H1 (cell line): ENCODE results near the gene GNLY. TPM values are rescaled to one million over a fixed set of nuclear protein-coding genes. Genes with fewer than 3 reads are reported as not detected.

Experiments
- CTCF ChIA-PET: fragments of 300-600 bp; sonication (Branson Sonifier 250); formaldehyde crosslinking; loops from one replicate; lab custom pipeline; 2021; ENCODE audit not compliant: partially characterized antibody; lab: Charles Lee
- POLR2A ChIA-PET: fragments of 300-600 bp; sonication (Branson Sonifier 250); formaldehyde crosslinking; loops from one replicate; lab custom pipeline; 2021; ENCODE audit warnings: inconsistent platforms; ENCODE audit not compliant: partially characterized antibody; lab: Charles Lee
- DNase-seq, 2 experiments: peaks; one replicate each; pipeline versions ENCODE4 v3.0.0 to v3.0.0-alpha.2; 2010 to 2022; ENCODE audit warnings: low spot score in 2 of 2, low read depth in 1 of 2, mixed read lengths in 1 of 2
- FAIRE-seq: peaks from 2 replicates; lab custom pipeline; 2011; peaks lifted over from hg19 to GRCh38; lab: Jason Lieb, UNC
- H2AFZ ChIP-seq: 2 replicates; pipeline ENCODE4 v1.8.1; 2012; ENCODE audit warnings: low read length, inconsistent platforms
- H2AK5ac ChIP-seq: 2 replicates; pipeline ENCODE4 v1.6.1; 2013; ENCODE audit warnings: low read depth, low read length
- H2BK120ac ChIP-seq: replicated peaks from 2 replicates; pipeline ENCODE3; 2013; ENCODE audit warnings: low read depth, low read length, inconsistent platforms
- H2BK12ac ChIP-seq: 2 replicates; pipeline ENCODE4 v1.6.1; 2013; ENCODE audit warnings: low read depth, low read length
- H2BK15ac ChIP-seq: 2 replicates; pipeline ENCODE4 v1.6.1; 2013; ENCODE audit warnings: low read length
- H2BK20ac ChIP-seq: 2 replicates; pipeline ENCODE4 v1.6.1; 2013; ENCODE audit warnings: low read length
- H2BK5ac ChIP-seq: 2 replicates; pipeline ENCODE4 v1.6.1; 2013; ENCODE audit warnings: low read depth, low read length
- H3K14ac ChIP-seq: 2 replicates; pipeline ENCODE4 v1.6.1; 2013; ENCODE audit warnings: inconsistent platforms; ENCODE audit not compliant: insufficient read length
- H3K18ac ChIP-seq: 2 replicates; pipeline ENCODE4 v1.6.1; 2013; ENCODE audit warnings: low read length; ENCODE audit errors: extremely low read depth
- H3K23ac ChIP-seq: 2 replicates; pipeline ENCODE4 v1.6.1; 2013; ENCODE audit warnings: inconsistent platforms; ENCODE audit not compliant: insufficient read length
- H3K23me2 ChIP-seq: 2 replicates; pipeline ENCODE4 v1.6.1; 2013; ENCODE audit warnings: low read depth, low read length
- H3K27ac ChIP-seq: 2 replicates; pipeline ENCODE4 v1.6.1; 2011; ENCODE audit warnings: low read depth, low read length, inconsistent platforms
- H3K27me3 ChIP-seq, 4 experiments: replicated peaks in 1 of 4; 1 replicate in 1 of 4; 2 replicates in 3 of 4; pipeline versions ENCODE4 v1.6.1 to v1.8.1; 2011 to 2013; ENCODE audit warnings: low read length in 3 of 4, mild to moderate bottlenecking in 3 of 4, inconsistent platforms in 2 of 4, mixed read lengths in 2 of 4, moderate library complexity in 1 of 4; ENCODE audit not compliant: control insufficient read depth in 3 of 4, insufficient read depth in 3 of 4; ENCODE audit errors: extremely low read depth in 1 of 4
- H3K36me3 ChIP-seq, 4 experiments: 2 replicates each; pipeline versions ENCODE4 v1.6.1 to v1.8.1; 2011 to 2013; ENCODE audit warnings: mild to moderate bottlenecking in 4 of 4, low read length in 3 of 4, moderate library complexity in 2 of 4, control low read depth in 1 of 4, inconsistent platforms in 1 of 4; ENCODE audit not compliant: insufficient read depth in 4 of 4, control insufficient read depth in 2 of 4
- H3K4ac ChIP-seq: replicated peaks from 2 replicates; pipeline ENCODE3; 2013; ENCODE audit warnings: low read length, low read depth, mixed read lengths, inconsistent platforms; ENCODE audit not compliant: insufficient read length
- H3K4me1 ChIP-seq, 4 experiments: replicated peaks in 1 of 4; 1 replicate in 1 of 4; 2 replicates in 3 of 4; pipeline versions ENCODE4 v1.6.1 to v1.8.1; 2011 to 2013; ENCODE audit warnings: low read length in 3 of 4, inconsistent platforms in 2 of 4, mixed read lengths in 1 of 4; ENCODE audit not compliant: insufficient read depth in 4 of 4, control insufficient read depth in 3 of 4
- H3K4me2 ChIP-seq, 2 experiments: 2 replicates each; pipeline versions ENCODE4 v1.6.1 to v1.8.1; 2011 to 2013; ENCODE audit warnings: low read depth in 2 of 2, low read length in 2 of 2, control low read depth in 1 of 2, inconsistent platforms in 1 of 2, mild to moderate bottlenecking in 1 of 2; ENCODE audit not compliant: insufficient read depth in 1 of 2
- H3K4me3 ChIP-seq, 4 experiments: fragments of 200-600, 300-600 bp in 1 of 4; sonication (generic), shearing (Covaris generic), sonication (Bioruptor Twin) in 1 of 4; 2 replicates each; pipeline versions ENCODE4 v1.5.1 to v1.8.1; 2011 to 2016; ENCODE audit warnings: low read length in 4 of 4, low read depth in 3 of 4, control low read depth in 2 of 4, inconsistent platforms in 2 of 4, mild to moderate bottlenecking in 2 of 4, mixed read lengths in 1 of 4, moderate library complexity in 1 of 4; ENCODE audit not compliant: insufficient read depth in 2 of 4; ENCODE audit errors: extremely low read depth in 1 of 4
- H3K56ac ChIP-seq: replicated peaks from 2 replicates; pipeline ENCODE3; 2013; ENCODE audit warnings: low read depth, mild to moderate bottlenecking, mixed read lengths, low read length, inconsistent platforms; ENCODE audit not compliant: insufficient read length
- H3K79me1 ChIP-seq: 2 replicates; pipeline ENCODE4 v1.6.1; 2013; ENCODE audit warnings: low read depth, low read length, control low read depth
- H3K79me2 ChIP-seq, 2 experiments: 2 replicates each; pipeline versions ENCODE4 v1.6.1 to v1.8.1; 2012 to 2013; ENCODE audit warnings: low read length in 2 of 2, mild to moderate bottlenecking in 2 of 2, inconsistent platforms in 1 of 2; ENCODE audit not compliant: insufficient read depth in 2 of 2, control insufficient read depth in 1 of 2
- H3K9ac ChIP-seq, 4 experiments: replicated peaks in 1 of 4; 1 replicate in 1 of 4; 2 replicates in 3 of 4; pipeline versions ENCODE4 v1.6.1 to v1.8.1; 2011 to 2013; ENCODE audit warnings: low read depth in 3 of 4, low read length in 3 of 4, control low read depth in 2 of 4, mild to moderate bottlenecking in 2 of 4, moderate library complexity in 2 of 4, inconsistent platforms in 1 of 4; ENCODE audit errors: extremely low read depth in 1 of 4
- H3K9me3 ChIP-seq, 2 experiments: 2 replicates each; pipeline versions ENCODE4 v1.6.1 to v1.8.1; 2012 to 2013; ENCODE audit warnings: mild to moderate bottlenecking in 2 of 2, moderate library complexity in 2 of 2, control low read depth in 1 of 2, inconsistent platforms in 1 of 2, low read depth in 1 of 2, low read length in 1 of 2, mixed read lengths in 1 of 2; ENCODE audit not compliant: insufficient read depth in 2 of 2
- H4K20me1 ChIP-seq, 2 experiments: replicated peaks in 1 of 2; 2 replicates each; pipeline versions ENCODE3 to v1.8.1; 2011 to 2013; ENCODE audit warnings: inconsistent platforms in 2 of 2, low read length in 2 of 2, mild to moderate bottlenecking in 1 of 2; ENCODE audit not compliant: insufficient read depth in 2 of 2, control insufficient read depth in 1 of 2
- H4K5ac ChIP-seq: 2 replicates; pipeline ENCODE4 v1.6.1; 2013; ENCODE audit warnings: low read length, low read depth, mixed read lengths, inconsistent platforms; ENCODE audit not compliant: insufficient read length
- H4K8ac ChIP-seq: 2 replicates; pipeline ENCODE4 v1.8.0; 2013; ENCODE audit warnings: mild to moderate bottlenecking, moderate library complexity, low read length, inconsistent platforms; ENCODE audit not compliant: insufficient read depth; ENCODE audit errors: extremely low read depth
- H4K91ac ChIP-seq: replicated peaks from 2 replicates; pipeline ENCODE3; 2013; ENCODE audit warnings: low read length, mixed read lengths, inconsistent platforms; ENCODE audit not compliant: insufficient read length
- CTBP2 ChIP-seq: IDR thresholded peaks from 2 replicates; pipeline ENCODE4 v1.7.0; 2011; ENCODE audit warnings: borderline replicate concordance, mild to moderate bottlenecking, moderate library complexity, mixed read lengths, low read length; ENCODE audit not compliant: insufficient read depth, insufficient read length
- GABPA ChIP-seq: IDR thresholded peaks from 2 replicates; pipeline ENCODE4 v1.6.1; 2011; ENCODE audit warnings: mild to moderate bottlenecking, low read length, moderate library complexity, borderline replicate concordance; ENCODE audit not compliant: insufficient read depth
- HDAC6 ChIP-seq: IDR thresholded peaks from one replicate; pipeline ENCODE4 v1.7.1; 2012; ENCODE audit warnings: low read depth, mild to moderate bottlenecking, inconsistent platforms, low read length, moderate library complexity
- KDM5A ChIP-seq: fragments of 200-600 bp; IDR thresholded peaks from 2 replicates; pipeline ENCODE4 v1.7.1; 2012; ENCODE audit warnings: mild to moderate bottlenecking, low read length, inconsistent platforms, mixed read lengths
- POLR2A ChIP-seq, 2 experiments: IDR thresholded peaks; 1 replicate in 1 of 2; 2 replicates in 1 of 2; pipeline ENCODE4 v1.6.1; 2011; ENCODE audit warnings: low read depth in 2 of 2, low read length in 2 of 2, mild to moderate bottlenecking in 2 of 2; ENCODE audit errors: control extremely low read depth in 1 of 2
- SRF ChIP-seq: IDR thresholded peaks from 2 replicates; pipeline ENCODE4 v1.6.1; 2011; ENCODE audit warnings: mild to moderate bottlenecking, low read depth, low read length, moderate library complexity
- TAF1 ChIP-seq: IDR thresholded peaks from 2 replicates; pipeline ENCODE4 v1.6.1; 2011; ENCODE audit warnings: mild to moderate bottlenecking, low read depth, low read length
- TCF12 ChIP-seq: IDR thresholded peaks from 2 replicates; pipeline ENCODE4 v1.6.1; 2011; ENCODE audit warnings: low read depth, mild to moderate bottlenecking, low read length
- ZNF274 ChIP-seq: IDR thresholded peaks from 2 replicates; pipeline ENCODE4 v1.7.0; 2012; ENCODE audit warnings: low read length, borderline replicate concordance; ENCODE audit errors: extremely low read depth
- WGBS, 2 experiments: shearing (Covaris generic) in 1 of 2; methylation state at CpG; one replicate each; pipeline versions ENCODE4 v1.1.6 to v1.1.7; 2013 to 2015; ENCODE audit warnings: low lambda C conversion rate in 2 of 2, mixed read lengths in 2 of 2, inconsistent platforms in 1 of 2, low coverage in 1 of 2, missing lambda C conversion rate in 1 of 2; ENCODE audit not compliant: insufficient replicate concordance in 2 of 2, insufficient coverage in 1 of 2, insufficient read length in 1 of 2; ENCODE audit errors: extremely low coverage in 1 of 2, missing lambda C conversion rate in 1 of 2; 5-methylcytosine and 5-hydroxymethylcytosine counted together
- polyA plus RNA-seq, 7 experiments: library from polyadenylated mRNA; depleted of rRNA in 3 of 7; stranded (reverse) in 5 of 7; unstranded in 2 of 7; fragments of >200 nt in 5 of 7; fragments of 200-250 nt in 2 of 7; gene quantifications; 1 replicate in 5 of 7; 2 replicates in 1 of 7; 4 replicates in 1 of 7; pipeline versions ENCODE4 v1.2.1 to v1.2.3, GENCODE V29; 2011 to 2013; ENCODE audit warnings: missing spikeins in 2 of 7, mixed read lengths in 2 of 7
- total RNA-seq: library from RNA; stranded (reverse); fragmentation: NEBNext Ultra II Directional; extraction: Animal tissue kit (Norgen Biotek cat#: 25700); gene quantifications from 2 replicates; pipeline ENCODE4 v1.2.1, GENCODE V29; 2021

GNLY gene
- total and polyA plus RNA-seq, 2 of the 8 experiments (the other 6 are each of a cell fraction or from before 2014, with no cell fraction given): 0.03 TPM; not detected in 1

GRCh38 chr2:85698880-85699254, 4.7 kb downstream of the GNLY start:
- H3K56ac ChIP-seq: no peak overlapping the region
- H2BK120ac ChIP-seq: no peak overlapping the region
- no peak overlapping the region for H4K8ac ChIP-seq
- ChIA-PET POLR2A (interaction anchor here (0.6 to 1.4 kb wide), 2 partner anchors 21 to 66 kb away, joined by 4 to 5 read pairs; no protein-coding TSS in a partner anchor), CTCF (interaction anchor here (0.9 to 6.8 kb wide), 7 partner anchors 9 to 63 kb away, joined by 4 to 49 read pairs (median 6); no protein-coding TSS in a partner anchor)
- no peak overlapping the region for H3K4me2 ChIP-seq
- no peak overlapping the region for H4K91ac ChIP-seq
- no peak for DNase-seq
- no peak overlapping the region for H3K18ac ChIP-seq
- no peak for TF ChIP-seq SRF
- no peak for TF ChIP-seq TCF12
- no peak for TF ChIP-seq GABPA
- no peak for TF ChIP-seq TAF1
- no peak for TF ChIP-seq ZNF274
- TF ChIP-seq CTBP2: no peak
- no peak for TF ChIP-seq KDM5A
- no peak for TF ChIP-seq POLR2A (IDR thresholded peaks at IDR 0.05; ENCODE audit: control extremely low read depth in 1 of 2, low read depth in 2 of 2, low read length in 2 of 2)
- no peak for TF ChIP-seq HDAC6
- H3K4me3 ChIP-seq: no peak overlapping the region
- FAIRE-seq: no peak
- H3K4ac ChIP-seq: no peak overlapping the region
- H3K79me1 ChIP-seq: no peaks in the 10 kb centered on the region
- H3K23me2 ChIP-seq: no peaks in the 10 kb centered on the region
- no peak overlapping the region; the same call in 1 of the 2 replicates for H2BK12ac ChIP-seq
- H2AFZ ChIP-seq: no peak overlapping the region
- 76% methylated on average over 8 of the region's 8 CpGs; no CpG with 5 or more reads in 1 of the 2 experiments for WGBS, 2 experiments
- no peak overlapping the region for H2BK15ac ChIP-seq
- no peak overlapping the region for H3K14ac ChIP-seq
- no peak overlapping the region for H4K5ac ChIP-seq
- H3K27ac ChIP-seq: no peak overlapping the region
- peaks cover 0 to 9% (median 4%) of the 10 kb centered on the region in 4 experiments; a peak in 4 of 7 replicates for H3K4me1 ChIP-seq
- no peaks in the 10 kb centered on the region for H3K79me2 ChIP-seq
- no peaks in the 10 kb centered on the region for H4K20me1 ChIP-seq
- H3K23ac ChIP-seq: no peak overlapping the region
- no peak overlapping the region for H2BK20ac ChIP-seq
- H3K9ac ChIP-seq: no peak overlapping the region
- no peaks in the 10 kb centered on the region for H3K27me3 ChIP-seq
- H2BK5ac ChIP-seq: no peak overlapping the region
- no peaks in the 10 kb centered on the region for H3K9me3 ChIP-seq
- H2AK5ac ChIP-seq: no peak overlapping the region
- H3K36me3 ChIP-seq: no peaks in the 10 kb centered on the region
